GM21515 (cell line): ENCODE measurements around the gene NPR3.

Source experiments
- ATAC-seq: cut with Tn5 transposase; IDR thresholded peaks from one replicate; pipeline ENCODE4 v1.9.1; 2021; ENCODE audit not compliant: unreplicated experiment

The NPR3 gene

GRCh38 chr5:32805971-32806638 lies 95.0 kb downstream of the NPR3 start:
- ATAC-seq, result no peak

GRCh38 chr5:32808783-32809182 lies 97.7 kb downstream of the NPR3 start:
- ATAC-seq, result no peak

- ATAC-seq, result no peak
Measured at GRCh38 chr5:32810804-32811203, 99.7 kb downstream of the NPR3 start.

GRCh38 chr5:32812399-32812798 lies 101.3 kb downstream of the NPR3 start:
- ATAC-seq, result no peak

GRCh38 chr5:32814141-32814540 lies 103.0 kb downstream of the NPR3 start:
- no peak for ATAC-seq

- no peak for ATAC-seq
Measured at GRCh38 chr5:32814620-32815019, 103.5 kb downstream of the NPR3 start.

- no peak for ATAC-seq
Measured at GRCh38 chr5:32827981-32828380, 116.9 kb downstream of the NPR3 start.

- no peak for ATAC-seq
Measured at GRCh38 chr5:32828492-32828891, 117.4 kb downstream of the NPR3 start.

GRCh38 chr5:32831624-32832023 lies 120.5 kb downstream of the NPR3 start:
- ATAC-seq, result no peak

GRCh38 chr5:32833127-32833526 lies 122.0 kb downstream of the NPR3 start:
- no peak for ATAC-seq

GRCh38 chr5:32833663-32834062 lies 122.5 kb downstream of the NPR3 start:
- ATAC-seq, result no peak

- no peak for ATAC-seq
Measured at GRCh38 chr5:32834251-32834650, 123.1 kb downstream of the NPR3 start.

GRCh38 chr5:32836176-32836575 lies 125.1 kb downstream of the NPR3 start:
- ATAC-seq, result no peak

GRCh38 chr5:32837211-32837610 lies 126.1 kb downstream of the NPR3 start:
- ATAC-seq, result no peak

- ATAC-seq, result no peak
Measured at GRCh38 chr5:32839106-32839505, 128.0 kb downstream of the NPR3 start.

- no peak for ATAC-seq
Measured at GRCh38 chr5:32840606-32841005, 129.5 kb downstream of the NPR3 start.
